ENCODE data around the gene PTPRG. TPM values are rescaled to one million over a fixed set of nuclear protein-coding genes. Genes with fewer than 3 reads are reported as not detected.

PTPRG gene
- total RNA-seq, 1 experiment from 2014 or later = 9.2 TPM

- DNase-seq (ENCODE audit: low read depth) = peak; percentile 87
Measured at GRCh38 chr3:61927332-61927731, 366.0 kb downstream of the PTPRG start.

GRCh38 chr3:61928039-61928438 lies 366.7 kb downstream of the PTPRG start:
- peak; percentile 11 for DNase-seq (ENCODE audit: low read depth)

DNA sequence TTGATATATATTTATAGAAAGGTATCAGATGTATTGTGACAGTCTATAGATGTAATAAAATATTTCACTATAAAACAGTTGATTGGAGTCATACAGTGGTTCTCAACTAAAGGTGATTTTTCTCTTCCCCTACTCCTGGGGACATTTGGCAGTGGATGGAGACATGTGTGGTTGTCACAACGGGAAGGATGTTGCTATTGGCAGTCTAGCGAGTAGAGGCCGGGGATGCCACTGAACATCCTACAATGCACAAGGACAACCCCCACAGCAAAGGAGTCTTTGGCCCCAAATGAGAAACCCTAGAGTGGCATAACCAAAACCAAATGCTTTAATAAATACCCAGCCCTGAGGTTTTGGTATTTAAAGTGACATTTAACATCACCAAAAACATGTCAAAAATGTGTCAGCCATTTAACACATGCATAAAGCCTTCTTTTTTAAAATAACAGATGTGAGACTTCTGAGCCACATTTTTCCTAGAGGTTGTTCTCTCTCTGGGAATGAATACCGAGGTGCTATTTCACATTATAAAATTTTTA lies 367.5 kb downstream of the PTPRG start:
- DNase-seq (ENCODE audit: low read depth) = no peak

DNA sequence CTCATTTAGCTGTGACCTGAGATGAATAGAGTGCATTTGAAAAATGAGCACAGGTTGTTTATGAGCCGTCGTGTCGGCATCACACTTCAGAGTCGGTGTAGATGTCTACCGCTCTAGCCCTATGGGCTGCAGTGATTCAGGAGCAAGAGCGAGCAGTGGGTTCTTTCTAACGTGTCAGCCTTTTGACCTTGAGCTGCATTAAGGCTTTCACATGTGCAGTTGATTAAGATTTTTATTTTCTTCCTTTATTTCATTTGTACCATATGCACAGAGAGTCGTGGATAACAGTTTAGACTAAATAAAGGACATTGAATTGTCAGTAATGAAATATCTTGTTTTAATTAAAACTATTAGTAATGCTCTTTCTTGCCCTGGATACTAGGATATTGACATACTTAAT lies 368.2 kb downstream of the PTPRG start:
- no peak for DNase-seq (ENCODE audit: low read depth)

DNA sequence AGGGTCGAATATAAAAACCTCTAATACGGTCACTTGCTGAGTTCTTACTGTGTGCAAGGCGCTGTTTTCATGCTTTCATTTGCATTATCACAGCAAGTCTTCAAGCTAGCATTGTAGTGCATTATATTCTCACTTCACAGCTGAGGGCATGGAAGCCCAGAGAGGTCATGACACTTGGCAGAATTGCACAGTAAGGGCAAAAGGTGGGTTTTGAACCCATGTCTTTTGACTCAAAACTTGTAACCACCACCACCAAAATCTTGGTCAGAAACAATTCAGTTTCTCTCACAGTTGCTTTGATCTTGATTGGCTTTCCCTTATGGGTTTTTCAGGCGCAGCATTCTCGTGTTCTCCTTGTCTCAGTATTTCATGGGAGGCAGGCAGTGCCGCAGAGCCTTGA lies 371.1 kb downstream of the PTPRG start:
- no peak for DNase-seq (ENCODE audit: low read depth)

DNA sequence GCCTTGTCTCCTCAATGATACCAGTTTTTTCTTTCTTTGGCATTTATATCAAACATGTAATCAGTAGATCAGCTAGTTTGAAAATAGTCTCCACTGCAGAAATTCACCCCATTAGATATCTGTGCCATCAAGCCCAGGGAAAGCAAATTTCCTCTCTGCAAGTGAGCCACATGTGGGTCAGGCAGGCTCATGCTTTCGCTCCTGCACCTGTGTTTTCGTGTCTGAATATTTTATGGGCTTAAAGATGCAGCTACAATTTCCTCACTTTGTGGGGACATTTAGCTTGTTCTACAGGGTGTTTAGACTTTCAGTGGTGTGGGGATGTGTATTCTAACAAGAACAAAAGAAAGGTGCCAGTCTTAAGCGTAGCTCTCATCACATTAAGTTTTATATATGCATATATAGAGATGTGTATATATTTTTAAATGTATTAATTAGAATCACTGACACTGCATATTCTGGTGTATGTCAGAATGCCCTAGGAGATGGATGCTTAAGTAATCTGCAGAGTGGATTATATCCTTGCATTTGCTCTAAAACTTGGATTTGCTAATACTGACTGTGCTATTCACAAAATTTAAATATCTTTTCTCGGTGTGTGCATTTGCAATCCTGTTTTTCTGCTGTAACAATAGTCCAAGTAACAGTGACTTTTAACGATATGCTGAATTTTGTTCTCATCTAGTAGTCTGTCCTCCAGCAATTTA lies 372.6 kb downstream of the PTPRG start:
- no peak for DNase-seq (ENCODE audit: low read depth)

DNA sequence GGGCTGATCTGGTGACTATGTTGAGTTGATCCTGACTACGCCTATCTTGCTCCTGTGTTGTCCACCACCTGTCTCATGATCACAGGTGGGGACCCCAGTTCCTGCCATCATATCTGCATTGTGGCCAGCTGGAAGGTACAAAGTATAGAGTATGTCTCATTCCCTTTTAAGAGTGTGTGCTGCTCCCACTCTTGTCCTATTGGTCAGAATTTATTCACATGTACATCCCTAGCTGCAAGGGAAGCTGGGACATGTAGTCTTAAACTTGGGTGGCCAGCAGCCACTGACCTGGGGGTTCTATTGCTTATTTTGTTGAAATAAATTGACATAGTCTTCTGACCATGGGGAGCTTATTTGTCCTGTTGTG lies 373.1 kb downstream of the PTPRG start:
- no peak for DNase-seq (ENCODE audit: low read depth)

DNA sequence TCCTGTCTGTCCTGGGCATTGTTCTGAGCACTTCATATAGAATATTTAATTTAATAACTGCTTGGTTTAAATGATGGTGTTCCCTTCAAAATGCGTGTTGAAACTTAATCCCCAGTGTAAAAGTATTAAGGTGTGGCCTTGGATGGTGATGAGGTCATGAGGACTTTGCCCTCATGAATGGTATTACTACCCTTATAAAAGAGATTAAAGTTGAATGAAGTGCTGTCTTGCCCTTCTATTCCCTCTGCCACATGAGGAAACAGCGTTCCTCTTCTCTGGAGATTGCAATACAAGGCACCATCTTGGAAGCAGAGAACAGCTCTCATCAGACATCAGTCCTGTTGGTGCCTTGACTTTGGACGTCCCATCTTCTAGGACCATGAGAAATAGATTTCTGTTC lies 374.4 kb downstream of the PTPRG start:
- DNase-seq (ENCODE audit: low read depth) = no peak

- no peak for DNase-seq (ENCODE audit: low read depth)
Measured at GRCh38 chr3:61936344-61936937, 375.1 kb downstream of the PTPRG start.

GRCh38 chr3:61937477-61937876 lies 376.1 kb downstream of the PTPRG start:
- DNase-seq (ENCODE audit: low read depth) = no peak

GRCh38 chr3:61938878-61939549 lies 377.6 kb downstream of the PTPRG start:
- DNase-seq (ENCODE audit: low read depth) = no peak

DNA sequence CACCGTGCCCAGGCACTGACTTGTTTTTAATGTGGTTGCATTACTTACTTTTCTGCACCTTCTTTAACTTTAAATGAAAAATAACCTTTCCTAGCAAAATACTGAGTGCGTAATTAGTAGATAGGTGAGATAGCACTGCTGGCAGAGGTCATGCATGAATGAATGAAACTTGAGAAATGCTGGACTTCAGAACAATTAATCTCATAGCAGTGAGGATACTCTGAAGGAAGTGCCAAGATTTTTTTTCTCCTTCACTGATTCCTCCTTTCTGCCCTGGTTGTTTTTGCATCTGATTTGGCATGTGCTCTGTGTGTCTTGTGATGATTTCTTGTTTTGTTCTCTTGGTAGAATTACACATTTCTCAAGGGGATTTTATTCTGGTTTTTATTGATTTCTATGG lies 378.9 kb downstream of the PTPRG start:
- no peak for DNase-seq (ENCODE audit: low read depth)

GRCh38 chr3:61943975-61944374 lies 382.6 kb downstream of the PTPRG start:
- DNase-seq (ENCODE audit: low read depth) = no peak

DNA sequence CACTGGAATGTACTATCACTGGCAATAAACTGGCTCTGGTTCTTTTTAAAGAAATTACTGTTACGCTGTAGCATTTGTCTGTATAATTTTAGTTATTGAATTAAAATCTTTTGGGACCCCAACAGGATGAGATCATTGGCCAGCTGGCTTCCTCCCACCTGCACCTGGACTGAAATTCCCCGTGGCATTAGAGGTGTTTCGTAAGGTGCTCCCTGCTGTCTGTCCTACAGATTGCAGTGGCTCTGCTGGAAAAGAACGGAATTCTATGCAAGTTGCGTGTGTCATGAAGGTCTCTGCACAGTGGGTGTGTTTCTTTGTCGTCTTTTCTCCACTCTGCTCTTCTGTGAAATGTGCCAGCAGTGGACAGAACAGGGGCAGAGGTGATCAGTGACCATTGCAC lies 383.4 kb downstream of the PTPRG start:
- no peak for DNase-seq (ENCODE audit: low read depth)

DNA sequence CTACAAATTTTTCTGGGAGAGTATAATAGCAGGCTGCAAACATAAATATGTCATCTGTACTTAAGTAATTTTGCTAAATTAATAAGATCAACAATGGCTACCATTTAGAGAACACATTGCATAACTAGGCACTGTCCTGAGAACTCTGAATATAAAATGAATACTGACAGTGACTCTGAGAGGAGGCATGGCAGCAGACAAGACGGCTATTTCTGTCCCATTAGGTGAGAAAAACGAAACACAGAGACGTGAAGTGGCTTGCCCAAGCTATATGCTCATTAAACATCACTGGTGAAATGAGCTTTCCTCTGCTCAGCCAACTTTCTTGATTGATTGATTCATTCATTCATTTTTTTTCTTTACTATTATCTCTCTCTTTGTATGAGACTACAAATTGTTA lies 384.3 kb downstream of the PTPRG start:
- DNase-seq (ENCODE audit: low read depth) = no peak

DNA sequence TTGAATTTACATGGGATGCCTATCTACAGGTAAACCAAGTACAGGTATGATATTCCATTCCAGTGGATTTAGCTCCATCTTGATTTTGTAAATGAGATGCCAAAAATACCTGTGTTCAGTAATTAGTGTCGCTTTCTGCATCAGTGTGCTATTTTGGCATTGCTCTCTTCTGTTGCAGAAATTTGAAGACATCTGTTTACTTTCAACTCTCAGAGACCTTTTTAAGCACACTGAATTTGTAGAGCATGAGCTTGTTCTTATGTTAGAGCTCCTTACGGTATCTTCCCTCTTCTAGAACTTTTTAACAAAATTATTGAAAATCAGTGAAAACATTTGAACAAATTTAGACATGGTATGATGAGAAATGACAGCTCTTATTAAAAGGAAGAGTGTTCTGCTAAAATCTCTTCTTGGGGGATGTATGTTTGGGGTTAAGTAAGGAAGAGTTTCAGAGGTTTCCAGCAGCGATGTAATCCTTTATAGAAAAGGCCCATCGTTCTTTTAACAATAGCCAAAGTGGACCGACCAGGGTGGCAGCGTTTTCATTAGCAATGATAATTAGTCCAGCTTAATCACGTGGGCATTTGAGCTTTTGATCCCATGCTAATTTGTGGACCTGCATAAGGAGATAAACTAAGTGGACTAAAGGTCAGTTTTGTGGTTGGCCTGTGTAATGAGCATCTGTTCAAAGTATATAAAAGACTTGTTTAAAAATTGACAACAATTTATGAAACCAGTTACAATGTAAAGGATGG lies 385.4 kb downstream of the PTPRG start:
- DNase-seq (ENCODE audit: low read depth) = no peak

DNA sequence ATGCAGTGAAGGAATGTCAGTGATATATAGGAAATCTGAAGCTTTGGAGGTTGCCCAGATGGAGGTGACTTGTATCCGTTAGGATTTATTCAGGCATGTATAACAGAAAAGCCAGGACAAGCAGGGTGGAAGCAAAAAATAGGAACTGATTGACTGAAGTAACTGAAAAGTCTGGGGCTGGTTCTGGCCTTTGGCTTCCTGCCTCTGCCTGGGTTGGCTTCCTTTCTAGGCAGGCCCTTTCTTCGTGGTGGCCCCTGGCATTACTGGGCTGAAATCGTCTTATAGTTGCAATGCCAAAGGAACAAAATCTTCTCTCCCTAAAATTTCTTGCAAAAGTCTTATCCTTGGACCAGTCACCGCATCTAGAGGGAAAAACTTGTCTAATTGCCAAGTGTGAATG lies 386.1 kb downstream of the PTPRG start:
- DNase-seq (ENCODE audit: low read depth) = no peak

DNA sequence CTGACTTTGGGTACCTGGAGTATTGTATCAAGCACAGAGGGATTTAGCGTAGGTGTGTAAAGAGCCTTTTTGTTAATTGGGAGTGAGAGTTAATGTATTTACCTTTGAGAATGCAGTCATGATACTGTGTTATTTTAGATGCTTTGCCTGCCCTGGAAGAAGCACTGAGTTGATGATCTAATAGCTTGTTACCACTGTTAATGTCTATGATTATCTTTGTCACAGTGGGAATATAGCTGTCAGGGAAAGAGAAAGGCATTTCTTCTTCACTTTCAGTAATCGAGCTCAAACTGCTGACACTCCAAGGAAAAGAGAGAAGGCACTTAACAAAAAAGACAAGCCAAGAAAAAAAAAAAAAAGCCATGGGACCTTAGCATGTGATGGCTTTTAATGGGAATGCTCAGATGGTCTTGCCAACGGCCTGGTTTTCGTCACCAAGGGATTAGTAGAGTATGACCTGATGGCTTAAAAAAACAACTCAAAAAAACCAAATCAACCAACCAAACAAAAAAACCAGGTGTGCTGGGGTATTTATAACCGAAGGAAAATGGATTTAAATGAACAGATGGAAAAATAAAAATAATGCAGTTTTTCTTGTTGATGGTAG lies 387.4 kb downstream of the PTPRG start:
- no peak for DNase-seq (ENCODE audit: low read depth)

DNA sequence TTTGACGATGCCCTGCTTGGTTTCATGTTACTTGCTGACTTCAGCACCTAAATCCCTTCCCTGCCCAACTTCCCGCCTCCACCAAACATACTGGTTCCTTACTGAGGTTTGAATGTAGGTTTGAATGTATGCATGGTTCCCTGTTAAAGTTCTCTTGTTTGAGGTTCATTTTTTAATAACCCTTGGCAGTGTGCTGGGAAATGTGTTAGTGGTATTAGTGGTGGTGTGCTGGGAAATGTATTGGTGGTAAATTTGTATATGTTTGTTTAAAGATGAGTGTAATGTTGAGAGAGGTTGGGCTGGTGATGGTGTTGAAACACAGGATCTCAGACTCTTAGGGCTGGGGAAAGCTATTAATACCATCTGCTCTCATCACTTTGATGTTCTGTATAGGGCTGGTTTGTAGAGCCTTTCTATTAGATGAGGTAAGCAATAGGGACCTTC lies 392.7 kb downstream of the PTPRG start:
- no peak for DNase-seq (ENCODE audit: low read depth)

DNA sequence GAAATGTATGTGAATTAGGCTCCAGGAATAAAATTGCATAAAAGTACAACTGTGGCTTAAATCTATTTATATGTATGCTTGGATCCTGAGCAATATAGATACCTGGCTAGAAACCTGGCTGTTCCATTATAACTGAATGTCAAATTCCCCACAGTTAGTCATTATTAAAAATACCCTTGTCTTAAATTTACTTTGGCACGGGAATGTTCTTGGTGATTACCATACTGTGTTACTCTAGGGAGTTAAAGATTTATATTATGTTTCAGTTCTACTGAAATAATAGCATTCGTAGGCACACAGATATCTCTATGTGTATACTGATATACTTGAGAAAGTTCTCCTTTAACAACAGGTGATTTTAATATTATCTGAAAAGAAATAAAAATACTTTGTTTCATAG lies 394.1 kb downstream of the PTPRG start:
- DNase-seq (ENCODE audit: low read depth) = no peak

- DNase-seq (ENCODE audit: low read depth) = peak; percentile 41
Measured at GRCh38 chr3:61956236-61956635, 394.9 kb downstream of the PTPRG start.

DNA sequence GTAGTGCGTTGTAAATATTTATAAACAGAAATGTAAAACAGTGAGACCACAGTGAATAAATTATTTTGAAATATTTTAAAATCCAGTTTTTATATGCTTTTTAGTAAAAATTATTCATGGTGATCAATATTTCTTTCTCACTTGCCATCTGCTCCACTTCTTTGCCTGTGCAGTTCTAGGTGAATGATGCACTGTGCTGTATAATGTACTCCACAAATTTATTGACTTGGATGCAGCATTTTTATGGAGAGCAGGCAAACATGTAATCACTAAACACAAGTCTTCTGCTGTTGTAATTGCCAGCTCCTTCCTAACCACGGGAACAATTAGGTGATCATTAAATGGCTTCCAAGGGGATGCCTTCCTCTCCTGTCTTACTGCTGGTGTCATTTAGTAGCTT lies 395.9 kb downstream of the PTPRG start:
- no peak for DNase-seq (ENCODE audit: low read depth)

All from M059J (cell line).